AG10803 (cell line): Measurements from ENCODE around the gene TRIM7.
"Not testable (repeated sequence)": the region's sequence is repeated elsewhere in the genome, so short reads cannot be mapped to it uniquely, and the experiment has no call there.

Source experiments
- DNase-seq: peaks from one replicate; pipeline ENCODE4 v3.0.0; 2010; ENCODE audit warnings: low read depth
- H3K4me3 ChIP-seq: 2 replicates; pipeline ENCODE4 v1.5.1; 2011; ENCODE audit warnings: mild to moderate bottlenecking, low read length, control low read depth
- TF ChIP-seq, protein P1 (sequence below): conservative IDR thresholded peaks from 2 replicates; pipeline ENCODE4 v1.5.1; 2011; ENCODE audit warnings: mild to moderate bottlenecking, low read length, control low read depth, inconsistent platforms

The TRIM7 gene

DNA sequence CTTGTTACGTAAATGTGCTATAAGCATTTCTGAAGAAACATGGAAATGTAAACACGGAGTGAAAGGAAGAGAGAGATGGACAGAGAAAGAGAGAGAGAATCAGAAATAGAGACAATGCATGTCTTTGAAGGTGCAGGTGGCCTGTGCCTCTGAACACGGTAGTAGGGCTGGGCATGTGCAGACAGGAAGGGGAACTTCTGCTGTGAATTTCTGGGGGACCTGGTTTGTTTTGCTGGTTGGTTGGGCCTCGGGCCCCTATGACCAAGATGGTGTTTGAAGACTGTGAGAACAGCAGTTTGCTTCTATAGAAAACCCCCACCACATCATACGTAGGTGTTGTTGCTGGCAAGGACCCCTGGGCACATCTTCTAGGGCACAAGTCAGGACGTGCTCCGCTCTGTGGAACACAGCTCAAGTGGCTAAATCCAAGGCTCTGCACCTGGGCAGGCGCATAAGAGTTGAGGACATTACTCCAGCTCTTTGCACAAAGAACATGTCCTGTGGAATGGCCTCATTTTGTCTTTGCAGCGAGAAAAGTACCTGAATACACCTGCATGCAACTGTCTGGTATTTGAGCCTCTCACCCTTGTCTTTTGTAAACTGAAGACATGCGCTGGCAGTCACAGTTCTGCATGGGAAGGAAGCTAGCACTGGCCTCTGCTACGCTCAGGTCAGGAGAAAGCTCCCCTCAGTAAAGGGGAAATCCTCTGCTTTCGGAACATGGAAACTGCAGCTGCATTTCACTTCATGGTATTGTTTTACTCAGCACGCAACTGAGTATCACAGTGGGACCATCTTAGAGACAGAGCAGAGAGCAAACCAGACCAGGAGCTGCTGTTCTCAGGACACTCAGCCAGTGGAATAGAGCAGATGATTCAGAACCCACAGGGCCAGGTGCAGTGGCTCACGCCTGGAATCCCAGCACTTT is 54.9 kb downstream of the TRIM7 start:
- TF ChIP-seq, protein P1, sequence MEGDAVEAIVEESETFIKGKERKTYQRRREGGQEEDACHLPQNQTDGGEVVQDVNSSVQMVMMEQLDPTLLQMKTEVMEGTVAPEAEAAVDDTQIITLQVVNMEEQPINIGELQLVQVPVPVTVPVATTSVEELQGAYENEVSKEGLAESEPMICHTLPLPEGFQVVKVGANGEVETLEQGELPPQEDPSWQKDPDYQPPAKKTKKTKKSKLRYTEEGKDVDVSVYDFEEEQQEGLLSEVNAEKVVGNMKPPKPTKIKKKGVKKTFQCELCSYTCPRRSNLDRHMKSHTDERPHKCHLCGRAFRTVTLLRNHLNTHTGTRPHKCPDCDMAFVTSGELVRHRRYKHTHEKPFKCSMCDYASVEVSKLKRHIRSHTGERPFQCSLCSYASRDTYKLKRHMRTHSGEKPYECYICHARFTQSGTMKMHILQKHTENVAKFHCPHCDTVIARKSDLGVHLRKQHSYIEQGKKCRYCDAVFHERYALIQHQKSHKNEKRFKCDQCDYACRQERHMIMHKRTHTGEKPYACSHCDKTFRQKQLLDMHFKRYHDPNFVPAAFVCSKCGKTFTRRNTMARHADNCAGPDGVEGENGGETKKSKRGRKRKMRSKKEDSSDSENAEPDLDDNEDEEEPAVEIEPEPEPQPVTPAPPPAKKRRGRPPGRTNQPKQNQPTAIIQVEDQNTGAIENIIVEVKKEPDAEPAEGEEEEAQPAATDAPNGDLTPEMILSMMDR = no peak
- no peak for DNase-seq
- H3K4me3 ChIP-seq = no peak overlapping the region

DNA sequence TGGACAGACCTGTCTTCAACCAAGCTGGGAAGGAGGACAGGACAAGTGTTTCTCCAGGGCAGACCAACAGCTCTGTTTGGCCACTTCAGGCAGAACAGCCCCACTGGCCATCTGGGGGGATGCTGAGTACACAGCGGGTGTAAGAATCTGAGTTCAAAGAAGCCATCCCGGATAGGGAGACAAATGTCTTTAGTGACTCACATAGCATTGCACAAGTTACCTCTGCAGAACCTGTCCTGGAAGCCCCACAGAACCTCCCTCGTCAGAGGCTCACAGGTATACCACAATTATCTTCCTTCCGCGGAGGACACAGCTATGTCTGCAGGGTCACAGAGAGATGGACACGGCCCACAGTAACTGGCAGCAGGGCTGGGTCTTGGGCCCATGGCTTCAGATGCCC is 55.6 kb downstream of the TRIM7 start:
- no peak for DNase-seq
- TF ChIP-seq, protein P1 = no peak
- H3K4me3 ChIP-seq = no peak overlapping the region

DNA sequence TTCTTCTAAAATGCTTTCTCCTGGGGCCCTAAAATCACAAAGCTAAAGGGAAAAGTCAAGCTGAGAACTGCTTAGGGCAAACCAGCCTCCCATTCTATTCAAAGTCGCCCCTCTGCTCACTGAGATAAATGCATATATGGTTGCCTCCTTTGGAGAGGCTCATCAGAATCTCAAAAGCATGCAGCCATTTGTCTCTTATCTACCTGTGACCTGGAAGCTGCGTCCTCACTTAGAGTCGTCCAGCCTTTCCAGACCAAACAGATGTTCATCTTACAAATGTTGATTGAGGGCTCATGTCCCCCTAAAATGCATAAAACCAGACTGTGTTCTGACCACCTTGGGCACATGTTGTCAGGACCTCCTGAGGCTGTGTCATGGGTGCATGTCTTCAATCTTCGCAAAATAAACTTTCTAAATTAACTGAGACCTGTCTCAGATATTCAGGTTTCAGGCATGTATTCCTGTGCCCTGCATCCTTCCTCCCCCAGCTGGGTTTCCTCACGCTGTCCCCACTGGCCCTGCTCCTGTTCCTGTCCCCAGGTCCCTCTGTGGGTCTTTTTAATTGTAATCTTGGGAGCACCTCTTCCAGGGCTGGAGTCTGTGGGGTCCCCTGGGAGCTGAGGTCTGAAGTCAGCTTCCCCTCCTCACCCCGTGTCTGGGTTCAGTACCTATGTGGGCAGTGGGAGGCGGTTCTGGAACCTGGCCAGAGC is 57.9 kb downstream of the TRIM7 start, which contains the start of gene OR2V2:
Gene OR2V2, plus strand, starts transcription at position 660 of the 710 bp plus-strand sequence. CDS start 7,357 bp downstream, outside the sequence.
- H3K4me3 ChIP-seq, DNase-seq: not testable (repeated sequence)

DNA sequence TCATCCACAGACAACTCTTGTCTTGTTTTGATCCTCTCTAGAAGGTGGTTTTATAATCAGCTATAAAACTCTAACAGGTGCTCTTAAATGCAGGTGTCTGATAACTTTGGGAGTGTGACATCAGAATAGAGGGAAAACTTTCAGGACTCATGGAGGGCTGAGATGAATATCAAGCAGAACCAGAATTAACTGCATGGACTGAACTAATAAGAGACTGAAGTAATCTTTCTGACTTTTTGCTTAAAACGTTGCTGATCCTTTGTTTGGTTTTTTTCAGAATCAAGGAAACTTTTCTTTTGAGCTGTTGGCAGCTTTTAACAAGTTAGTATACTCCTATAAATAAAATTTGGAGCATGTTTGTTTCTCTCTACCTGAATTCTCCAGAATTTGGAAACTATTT is 59.9 kb downstream of the TRIM7 start:
- DNase-seq = no peak
- H3K4me3 ChIP-seq = no peak overlapping the region
- TF ChIP-seq, protein P1 = no peak
